Kidney glomerular epithelial cell (primary cell): ENCODE data around the gene KDM5B.

ENCODE experiments used
- DNase-seq: peaks from one replicate; lab custom pipeline; 2025; lab: John Stamatoyannopoulos, UW

Gene KDM5B

GRCh38 chr1:202685641-202686040 lies 122.6 kb downstream of the KDM5B start:
- no peak for DNase-seq

GRCh38 chr1:202684716-202685115 lies 123.5 kb downstream of the KDM5B start:
- DNase-seq = peak; percentile 56

- DNase-seq = no peak
These were observed 125.2 kb downstream of the KDM5B start for GRCh38 chr1:202683029-202683428.

- DNase-seq = no peak
These were observed 125.7 kb downstream of the KDM5B start for GRCh38 chr1:202682477-202682876.

GRCh38 chr1:202681736-202682420 lies 126.3 kb downstream of the KDM5B start:
- no peak for DNase-seq

- DNase-seq = no peak
These were observed 127.5 kb downstream of the KDM5B start for GRCh38 chr1:202680586-202681352.

- no peak for DNase-seq
These were observed 128.6 kb downstream of the KDM5B start for GRCh38 chr1:202679406-202680177.

GRCh38 chr1:202677433-202677832 lies 130.8 kb downstream of the KDM5B start:
- no peak for DNase-seq
